Measurements from ENCODE around the gene TCFL5.

Gene TCFL5

DNA sequence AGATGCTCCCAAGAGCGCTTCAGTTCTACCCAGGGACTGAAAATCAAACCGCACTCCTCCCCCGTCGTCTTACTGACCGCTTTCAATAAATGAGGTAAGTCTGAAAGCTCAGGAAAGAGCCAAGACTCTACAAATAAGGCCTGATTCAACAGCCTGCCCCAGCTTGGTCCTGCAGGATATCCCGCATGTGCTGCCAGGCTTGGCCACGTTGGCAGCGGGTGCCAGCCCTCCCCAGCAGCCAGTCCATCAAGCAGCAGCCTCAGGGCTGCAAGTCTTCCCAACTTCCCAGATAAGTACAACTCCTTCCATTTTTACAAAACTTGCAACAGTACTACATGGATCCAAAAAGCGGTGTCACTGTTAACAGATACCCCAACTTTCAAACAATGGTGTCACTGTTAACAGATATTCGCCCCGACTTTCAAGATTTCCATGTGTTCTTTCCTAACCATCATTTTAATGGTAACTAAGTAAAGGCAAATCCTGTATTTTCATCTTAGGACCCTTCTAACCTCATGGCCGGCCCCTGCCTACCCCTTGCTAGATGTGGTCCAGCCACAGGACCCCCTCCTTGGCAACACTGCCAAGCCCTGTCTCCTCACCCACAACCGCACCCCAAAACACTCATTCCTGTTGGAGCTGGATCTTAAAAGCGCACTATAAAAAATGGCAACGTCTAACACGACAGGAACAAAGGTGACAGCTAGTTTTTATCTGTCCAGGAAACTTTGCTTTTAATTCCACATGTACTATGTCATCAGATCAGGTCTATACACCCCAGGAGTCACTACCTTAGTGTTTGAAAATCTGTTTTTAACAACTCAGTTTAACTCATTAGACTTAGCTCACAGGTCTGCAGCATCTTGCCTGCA lies 36.7 kb upstream of the TCFL5 start:
- no peaks in the 10 kb centered on the region for H3K27me3 ChIP-seq (ENCODE audit: low read depth, low read length)
- TF ChIP-seq, protein P1, sequence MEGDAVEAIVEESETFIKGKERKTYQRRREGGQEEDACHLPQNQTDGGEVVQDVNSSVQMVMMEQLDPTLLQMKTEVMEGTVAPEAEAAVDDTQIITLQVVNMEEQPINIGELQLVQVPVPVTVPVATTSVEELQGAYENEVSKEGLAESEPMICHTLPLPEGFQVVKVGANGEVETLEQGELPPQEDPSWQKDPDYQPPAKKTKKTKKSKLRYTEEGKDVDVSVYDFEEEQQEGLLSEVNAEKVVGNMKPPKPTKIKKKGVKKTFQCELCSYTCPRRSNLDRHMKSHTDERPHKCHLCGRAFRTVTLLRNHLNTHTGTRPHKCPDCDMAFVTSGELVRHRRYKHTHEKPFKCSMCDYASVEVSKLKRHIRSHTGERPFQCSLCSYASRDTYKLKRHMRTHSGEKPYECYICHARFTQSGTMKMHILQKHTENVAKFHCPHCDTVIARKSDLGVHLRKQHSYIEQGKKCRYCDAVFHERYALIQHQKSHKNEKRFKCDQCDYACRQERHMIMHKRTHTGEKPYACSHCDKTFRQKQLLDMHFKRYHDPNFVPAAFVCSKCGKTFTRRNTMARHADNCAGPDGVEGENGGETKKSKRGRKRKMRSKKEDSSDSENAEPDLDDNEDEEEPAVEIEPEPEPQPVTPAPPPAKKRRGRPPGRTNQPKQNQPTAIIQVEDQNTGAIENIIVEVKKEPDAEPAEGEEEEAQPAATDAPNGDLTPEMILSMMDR (IDR thresholded peaks at IDR 0.05; ENCODE audit: low read depth, low read length) = no peak
- no peak for TF ChIP-seq EZH2phosphoT487 (IDR thresholded peaks at IDR 0.05; ENCODE audit: low read depth)
- H3K79me2 ChIP-seq (ENCODE audit: low read length) = peaks cover 14% of the 10 kb centered on the region
- H3K36me3 ChIP-seq (replicated peaks; ENCODE audit: low read depth, low read length) = peaks cover 49% of the 10 kb centered on the region
- H2AFZ ChIP-seq (ENCODE audit: low read depth, low read length) = no peak overlapping the region
- H3K27ac ChIP-seq (ENCODE audit: low read length) = peak overlapping the region; percentile 78
- H3K9ac ChIP-seq (ENCODE audit: low read length) = peak overlapping the region; percentile 19; the same call in 1 of the 2 replicates
- H3K4me3 ChIP-seq (ENCODE audit: low read length) = peak overlapping the region; percentile 64
- H3K9me3 ChIP-seq (ENCODE audit: insufficient read depth, low read length) = no peaks in the 10 kb centered on the region
- H3K4me2 ChIP-seq (ENCODE audit: low read length) = peak overlapping the region; percentile 84
- peaks cover 33% of the 10 kb centered on the region for H3K4me1 ChIP-seq (ENCODE audit: low read length)
- H4K20me1 ChIP-seq (ENCODE audit: insufficient read depth, low read length) = no peaks in the 10 kb centered on the region

DNA sequence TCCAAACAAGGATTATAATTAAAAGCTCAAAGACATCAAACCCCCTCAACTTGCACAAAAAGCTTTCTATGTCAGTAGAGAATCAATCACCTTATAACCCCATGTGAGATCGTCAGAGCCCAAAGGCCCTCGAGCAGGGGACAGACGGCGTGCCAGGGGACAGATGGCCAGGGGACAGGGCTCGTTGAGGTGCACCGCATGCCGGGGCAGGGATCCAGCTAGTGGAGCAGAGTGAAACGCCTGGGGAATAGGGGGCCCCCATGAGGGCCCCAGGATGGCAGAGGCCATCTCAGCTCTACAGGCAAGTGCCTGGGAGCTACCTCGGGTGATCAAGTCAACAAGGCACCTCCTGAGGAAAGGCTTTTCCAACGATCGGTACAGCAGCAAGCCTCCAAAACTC lies 36.0 kb upstream of the TCFL5 start:
- no peak overlapping the region for H3K27ac ChIP-seq (ENCODE audit: low read length)
- H4K20me1 ChIP-seq (ENCODE audit: insufficient read depth, low read length) = no peaks in the 10 kb centered on the region
- peaks cover 49% of the 10 kb centered on the region for H3K36me3 ChIP-seq (replicated peaks; ENCODE audit: low read depth, low read length)
- H2AFZ ChIP-seq (ENCODE audit: low read depth, low read length) = no peak overlapping the region
- no peak overlapping the region for H3K9ac ChIP-seq (ENCODE audit: low read length)
- no peak overlapping the region for H3K4me3 ChIP-seq (ENCODE audit: low read length)
- no peaks in the 10 kb centered on the region for H3K27me3 ChIP-seq (ENCODE audit: low read depth, low read length)
- H3K4me1 ChIP-seq (ENCODE audit: low read length) = peaks cover 33% of the 10 kb centered on the region
- no peaks in the 10 kb centered on the region for H3K9me3 ChIP-seq (ENCODE audit: insufficient read depth, low read length)
- H3K79me2 ChIP-seq (ENCODE audit: low read length) = peaks cover 14% of the 10 kb centered on the region
- no peak for TF ChIP-seq EZH2phosphoT487 (IDR thresholded peaks at IDR 0.05; ENCODE audit: low read depth)
- TF ChIP-seq, protein P1 (IDR thresholded peaks at IDR 0.05; ENCODE audit: low read depth, low read length) = no peak
- no peak overlapping the region for H3K4me2 ChIP-seq (ENCODE audit: low read length)

DNA sequence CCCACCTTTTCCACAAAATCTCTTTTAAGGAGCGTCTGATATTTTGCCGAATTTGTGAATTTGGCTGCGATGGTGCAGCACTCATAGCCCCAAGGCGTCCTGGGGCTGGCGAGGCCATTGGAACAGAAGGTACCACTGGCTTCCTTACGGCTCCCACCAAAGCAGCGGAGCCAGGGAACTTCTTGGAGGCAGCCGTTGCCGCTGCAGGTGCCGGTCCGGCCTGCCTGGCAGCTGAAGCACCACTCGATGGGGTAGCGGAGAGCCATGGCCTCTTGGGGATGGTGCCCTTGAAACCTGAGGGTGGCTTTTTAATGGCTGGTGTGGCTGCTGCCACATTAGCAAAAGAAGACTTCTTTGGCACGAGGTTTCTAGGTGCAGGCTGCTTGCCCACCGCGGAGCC lies 34.9 kb upstream of the TCFL5 start:
- Histone ChIP-seq H3K79me2 (ENCODE audit: low read length) (peaks cover 14% of the 10 kb centered on the region), H3K4me1 (ENCODE audit: low read length) (peaks cover 33% of the 10 kb centered on the region), H4K20me1 (ENCODE audit: insufficient read depth, low read length) (no peaks in the 10 kb centered on the region), H3K27me3 (ENCODE audit: low read depth, low read length) (no peaks in the 10 kb centered on the region), H2AFZ (ENCODE audit: low read depth, low read length) (no peak overlapping the region), H3K27ac (ENCODE audit: low read length) (no peak overlapping the region), H3K4me2 (ENCODE audit: low read length) (no peak overlapping the region), H3K9me3 (ENCODE audit: insufficient read depth, low read length) (no peaks in the 10 kb centered on the region), H3K4me3 (ENCODE audit: low read length) (no peak overlapping the region), H3K9ac (ENCODE audit: low read length) (no peak overlapping the region), H3K36me3 (replicated peaks; ENCODE audit: low read depth, low read length) (peaks cover 52% of the 10 kb centered on the region)
- TF ChIP-seq EZH2phosphoT487 (IDR thresholded peaks at IDR 0.05; ENCODE audit: low read depth) = no peak
- TF ChIP-seq, protein P1 (IDR thresholded peaks at IDR 0.05; ENCODE audit: low read depth, low read length) = no peak

DNA sequence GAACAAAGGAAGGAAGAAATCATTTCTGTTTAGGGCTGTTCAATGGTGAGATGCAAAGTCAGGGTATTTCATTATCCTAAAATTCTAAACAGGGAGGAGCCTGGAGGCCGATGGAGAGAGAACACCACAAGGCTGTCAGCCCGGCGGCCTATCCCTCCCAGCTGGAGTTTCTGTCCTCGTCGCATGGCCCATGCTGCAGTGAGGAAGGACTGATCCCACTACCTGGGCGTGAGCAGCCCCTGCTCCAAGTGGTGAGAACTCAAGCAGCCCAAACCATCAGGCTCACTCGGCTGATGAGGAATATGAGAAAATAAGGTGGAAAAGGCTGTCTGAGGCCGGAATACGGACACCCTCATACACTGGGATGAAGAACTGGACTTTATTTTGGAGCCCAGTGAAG lies 33.9 kb upstream of the TCFL5 start:
- peaks cover 56% of the 10 kb centered on the region for H3K36me3 ChIP-seq (replicated peaks; ENCODE audit: low read depth, low read length)
- no peak overlapping the region for H3K4me3 ChIP-seq (ENCODE audit: low read length)
- H3K27ac ChIP-seq (ENCODE audit: low read length) = no peak overlapping the region
- H3K4me2 ChIP-seq (ENCODE audit: low read length) = no peak overlapping the region
- no peak overlapping the region for H3K9ac ChIP-seq (ENCODE audit: low read length)
- H3K4me1 ChIP-seq (ENCODE audit: low read length) = peaks cover 26% of the 10 kb centered on the region
- H2AFZ ChIP-seq (ENCODE audit: low read depth, low read length) = no peak overlapping the region
- H3K79me2 ChIP-seq (ENCODE audit: low read length) = peaks cover 14% of the 10 kb centered on the region
- no peaks in the 10 kb centered on the region for H3K9me3 ChIP-seq (ENCODE audit: insufficient read depth, low read length)
- H4K20me1 ChIP-seq (ENCODE audit: insufficient read depth, low read length) = no peaks in the 10 kb centered on the region
- H3K27me3 ChIP-seq (ENCODE audit: low read depth, low read length) = no peaks in the 10 kb centered on the region
- TF ChIP-seq, protein P1 (IDR thresholded peaks at IDR 0.05; ENCODE audit: low read depth, low read length) = no peak
- no peak for TF ChIP-seq EZH2phosphoT487 (IDR thresholded peaks at IDR 0.05; ENCODE audit: low read depth)

All from OCI-LY3 (cell line).